Measurements from ENCODE around the gene TMEM11. TPM values are rescaled to one million over a fixed set of nuclear protein-coding genes. Genes with fewer than 3 reads are reported as not detected.

TMEM11 gene
- total and polyA plus RNA-seq, 4 experiments from 2014 or later = 18.6 to 38.6 (median 28.7) TPM

GRCh38 chr17:21164216-21164615 lies 49.7 kb downstream of the TMEM11 start:
- no peaks in the 10 kb centered on the region for H3K27me3 ChIP-seq (ENCODE audit: insufficient read depth, low read length)
- H3K9me3 ChIP-seq (ENCODE audit: control insufficient read depth in 1 of 2, low read length in 2 of 2) = no peaks in the 10 kb centered on the region
- Mint-ChIP-seq H3K36me3 (no peaks in the 10 kb centered on the region), H3K4me1 (peaks cover 0 to 12% (median 0%) of the 10 kb centered on the region in 4 donors), H3K27me3 (no peaks in the 10 kb centered on the region), H3K4me3 (no peak overlapping the region), H3K9me3 (no peaks in the 10 kb centered on the region), H3K27ac (peak overlapping the region in 1 of 7 donors; percentile 35)
- H3K4me1 ChIP-seq (ENCODE audit: insufficient read depth, low read length) = no peaks in the 10 kb centered on the region
- no peaks in the 10 kb centered on the region for H3K36me3 ChIP-seq (ENCODE audit: insufficient read depth, low read length)
- DNase-seq = no peak
- H3K27ac ChIP-seq (ENCODE audit: low read depth, low read length) = no peak overlapping the region
- ChIA-PET POLR2A (ENCODE audit: partially characterized antibody) (no interaction called here), CTCF (ENCODE audit: partially characterized antibody) (interaction anchor here (0.8 kb wide), 2 partner anchors 45 to 61 kb away, joined by 3 read pairs; no protein-coding TSS in a partner anchor)
- no peak overlapping the region for H3K4me3 ChIP-seq (ENCODE audit: low read length in 2 of 2)
- intact Hi-C loops (cut with micrococcal nuclease) = no loop called here

GRCh38 chr17:21163101-21163500 lies 50.9 kb downstream of the TMEM11 start:
- no peak overlapping the region for H3K27ac ChIP-seq (ENCODE audit: low read depth, low read length)
- DNase-seq = no peak
- H3K27me3 ChIP-seq (ENCODE audit: insufficient read depth, low read length) = no peaks in the 10 kb centered on the region
- Mint-ChIP-seq H3K27ac (peak overlapping the region in 1 of 7 donors; percentile 29), H3K9me3 (no peaks in the 10 kb centered on the region), H3K36me3 (no peaks in the 10 kb centered on the region), H3K4me1 (peaks cover 0 to 12% (median 2%) of the 10 kb centered on the region in 4 donors), H3K27me3 (no peaks in the 10 kb centered on the region), H3K4me3 (no peak overlapping the region)
- H3K4me1 ChIP-seq (ENCODE audit: insufficient read depth, low read length) = no peaks in the 10 kb centered on the region
- intact Hi-C loops (cut with micrococcal nuclease) = no loop called here
- ChIA-PET CTCF (ENCODE audit: partially characterized antibody) (interaction anchor here (0.8 kb wide), 1 partner anchor 44 kb away, joined by 3 read pairs; no protein-coding TSS in a partner anchor), POLR2A (ENCODE audit: partially characterized antibody) (no interaction called here)
- no peak overlapping the region for H3K4me3 ChIP-seq (ENCODE audit: low read length in 2 of 2)
- no peaks in the 10 kb centered on the region for H3K9me3 ChIP-seq (ENCODE audit: control insufficient read depth in 1 of 2, low read length in 2 of 2)
- no peaks in the 10 kb centered on the region for H3K36me3 ChIP-seq (ENCODE audit: insufficient read depth, low read length)

GRCh38 chr17:21162394-21162775 lies 51.6 kb downstream of the TMEM11 start:
- Mint-ChIP-seq H3K27ac (peak overlapping the region in 5 of 7 donors; percentile 30 to 81 (median 67)), H3K9me3 (no peaks in the 10 kb centered on the region), H3K27me3 (no peaks in the 10 kb centered on the region), H3K4me1 (peaks cover 0 to 12% (median 2%) of the 10 kb centered on the region in 4 donors), H3K4me3 (no peak overlapping the region), H3K36me3 (no peaks in the 10 kb centered on the region)
- no peaks in the 10 kb centered on the region for H3K9me3 ChIP-seq (ENCODE audit: control insufficient read depth in 1 of 2, low read length in 2 of 2)
- CTCF ChIA-PET (ENCODE audit: partially characterized antibody) = no interaction called here
- intact Hi-C loops (cut with micrococcal nuclease) = no loop called here
- H3K36me3 ChIP-seq (ENCODE audit: insufficient read depth, low read length) = no peaks in the 10 kb centered on the region
- H3K27ac ChIP-seq (ENCODE audit: low read depth, low read length) = no peak overlapping the region
- H3K4me3 ChIP-seq (ENCODE audit: low read length in 2 of 2) = no peak overlapping the region
- no peak for DNase-seq
- POLR2A ChIA-PET (ENCODE audit: partially characterized antibody) = no interaction called here
- H3K4me1 ChIP-seq (ENCODE audit: insufficient read depth, low read length) = no peaks in the 10 kb centered on the region
- no peaks in the 10 kb centered on the region for H3K27me3 ChIP-seq (ENCODE audit: insufficient read depth, low read length)

- Mint-ChIP-seq H3K9me3 (no peaks in the 10 kb centered on the region), H3K4me1 (peaks cover 0 to 12% (median 4%) of the 10 kb centered on the region in 4 donors), H3K4me3 (no peak overlapping the region), H3K27me3 (no peaks in the 10 kb centered on the region), H3K36me3 (no peaks in the 10 kb centered on the region), H3K27ac (peak overlapping the region in 1 of 7 donors; percentile 69)
- H3K4me3 ChIP-seq (ENCODE audit: low read length in 2 of 2) = no peak overlapping the region
- H3K4me1 ChIP-seq (ENCODE audit: insufficient read depth, low read length) = no peaks in the 10 kb centered on the region
- no peak for DNase-seq
- H3K36me3 ChIP-seq (ENCODE audit: insufficient read depth, low read length) = no peaks in the 10 kb centered on the region
- no peaks in the 10 kb centered on the region for H3K27me3 ChIP-seq (ENCODE audit: insufficient read depth, low read length)
- POLR2A ChIA-PET (ENCODE audit: partially characterized antibody) = no interaction called here
- intact Hi-C loops (cut with micrococcal nuclease) = no loop called here
- no peak overlapping the region for H3K27ac ChIP-seq (ENCODE audit: low read depth, low read length)
- no peaks in the 10 kb centered on the region for H3K9me3 ChIP-seq (ENCODE audit: control insufficient read depth in 1 of 2, low read length in 2 of 2)
- CTCF ChIA-PET (ENCODE audit: partially characterized antibody) = no interaction called here
Observed at GRCh38 chr17:21161498-21162393, 52.2 kb downstream of the TMEM11 start.

- Mint-ChIP-seq H3K4me3 (no peak overlapping the region), H3K36me3 (peaks cover 0 to 1% of the 10 kb centered on the region in 2 donors), H3K9me3 (peaks cover 0 to 1% (median 0%) of the 10 kb centered on the region in 8 donors), H3K4me1 (peaks cover 0 to 12% (median 4%) of the 10 kb centered on the region in 4 donors), H3K27me3 (no peaks in the 10 kb centered on the region), H3K27ac (peak overlapping the region in 1 of 7 donors; percentile 3)
- Histone ChIP-seq H3K4me1 (ENCODE audit: insufficient read depth, low read length) (no peaks in the 10 kb centered on the region), H3K27me3 (ENCODE audit: insufficient read depth, low read length) (no peaks in the 10 kb centered on the region), H3K9me3 (ENCODE audit: control insufficient read depth in 1 of 2, low read length in 2 of 2) (no peaks in the 10 kb centered on the region), H3K4me3 (ENCODE audit: low read length in 2 of 2) (no peak overlapping the region), H3K27ac (ENCODE audit: low read depth, low read length) (no peak overlapping the region), H3K36me3 (ENCODE audit: insufficient read depth, low read length) (no peaks in the 10 kb centered on the region)
- DNase-seq = no peak
- ChIA-PET POLR2A (ENCODE audit: partially characterized antibody) (no interaction called here), CTCF (ENCODE audit: partially characterized antibody) (no interaction called here)
- intact Hi-C loops (cut with micrococcal nuclease) = no loop called here
Observed at GRCh38 chr17:21160401-21160800, 53.6 kb downstream of the TMEM11 start.

- ChIA-PET POLR2A (ENCODE audit: partially characterized antibody) (no interaction called here), CTCF (ENCODE audit: partially characterized antibody) (no interaction called here)
- Histone ChIP-seq H3K27ac (ENCODE audit: low read depth, low read length) (no peak overlapping the region), H3K9me3 (ENCODE audit: control insufficient read depth in 1 of 2, low read length in 2 of 2) (no peaks in the 10 kb centered on the region), H3K4me3 (ENCODE audit: low read length in 2 of 2) (no peak overlapping the region), H3K36me3 (ENCODE audit: insufficient read depth, low read length) (no peaks in the 10 kb centered on the region), H3K4me1 (ENCODE audit: insufficient read depth, low read length) (no peaks in the 10 kb centered on the region), H3K27me3 (ENCODE audit: insufficient read depth, low read length) (no peaks in the 10 kb centered on the region)
- Mint-ChIP-seq H3K27me3 (no peaks in the 10 kb centered on the region), H3K9me3 (peaks cover 1 to 20% (median 8%) of the 10 kb centered on the region in 8 donors), H3K36me3 (peaks cover 2 to 12% of the 10 kb centered on the region in 2 donors), H3K4me1 (peaks cover 0 to 12% (median 4%) of the 10 kb centered on the region in 4 donors), H3K27ac (peak overlapping the region in 1 of 7 donors; percentile 37), H3K4me3 (no peak overlapping the region)
- intact Hi-C loops (cut with micrococcal nuclease) = no loop called here
- no peak for DNase-seq
Observed at GRCh38 chr17:21157586-21158370, 56.2 kb downstream of the TMEM11 start.

- H3K4me3 ChIP-seq (ENCODE audit: low read length in 2 of 2) = no peak overlapping the region
- H3K27me3 ChIP-seq (ENCODE audit: insufficient read depth, low read length) = no peaks in the 10 kb centered on the region
- CTCF ChIA-PET (ENCODE audit: partially characterized antibody) = no interaction called here
- POLR2A ChIA-PET (ENCODE audit: partially characterized antibody) = no interaction called here
- Mint-ChIP-seq H3K27ac (no peak overlapping the region), H3K4me1 (peaks cover 0 to 4% (median 3%) of the 10 kb centered on the region in 4 donors), H3K9me3 (peaks cover 1 to 33% (median 15%) of the 10 kb centered on the region in 8 donors), H3K36me3 (peaks cover 5 to 24% of the 10 kb centered on the region in 2 donors), H3K27me3 (no peaks in the 10 kb centered on the region), H3K4me3 (no peak overlapping the region)
- H3K9me3 ChIP-seq (ENCODE audit: control insufficient read depth in 1 of 2, low read length in 2 of 2) = no peaks in the 10 kb centered on the region
- no peaks in the 10 kb centered on the region for H3K36me3 ChIP-seq (ENCODE audit: insufficient read depth, low read length)
- H3K27ac ChIP-seq (ENCODE audit: low read depth, low read length) = no peak overlapping the region
- no peak for DNase-seq
- intact Hi-C loops (cut with micrococcal nuclease) = no loop called here
- H3K4me1 ChIP-seq (ENCODE audit: insufficient read depth, low read length) = no peaks in the 10 kb centered on the region
Observed at GRCh38 chr17:21152731-21153130, 61.2 kb downstream of the TMEM11 start.
